Common myeloid progenitor, CD34-positive (primary cell): ENCODE data around the gene PFKL.

Experiments
- CTCF ChIA-PET: fragments of 350-600 bp; sonication (Branson Sonifier 250); formaldehyde crosslinking; loops from one replicate; lab custom pipeline; 2021; ENCODE audit warnings: antibody characterized with exemption; lab: Charles Lee
- POLR2A ChIA-PET: fragments of 350-600 bp; sonication (Branson Sonifier 250); formaldehyde crosslinking; loops from one replicate; lab custom pipeline; 2021; ENCODE audit warnings: antibody characterized with exemption; lab: Charles Lee
- DNase-seq, 3 donors: peaks; one replicate each; pipeline versions ENCODE4 v3.0.0 to v3.0.0-alpha.2; 2013
- H3K27ac ChIP-seq, 2 experiments: 1 replicate in 1 of 2; 2 replicates in 1 of 2; pipeline ENCODE4 v1.7.0; 2013; ENCODE audit warnings: inconsistent platforms in 2 of 2, low read length in 2 of 2, mild to moderate bottlenecking in 2 of 2, low read depth in 1 of 2, moderate library complexity in 1 of 2; ENCODE audit not compliant: severe bottlenecking in 2 of 2, insufficient read depth in 1 of 2, poor library complexity in 1 of 2
- H3K27me3 ChIP-seq, 5 experiments: replicated peaks in 2 of 5; 1 replicate in 3 of 5; 2 replicates in 2 of 5; pipeline versions ENCODE4 v1.6.1 to v1.7.0; 2013; ENCODE audit warnings: low read length in 4 of 5, mild to moderate bottlenecking in 2 of 5, moderate library complexity in 2 of 5, inconsistent platforms in 1 of 5; ENCODE audit not compliant: insufficient read depth in 5 of 5, control insufficient read depth in 4 of 5
- H3K36me3 ChIP-seq, 4 experiments: 1 replicate in 2 of 4; 2 replicates in 2 of 4; pipeline versions ENCODE4 v1.6.1 to v1.7.0; 2013; ENCODE audit warnings: low read length in 3 of 4, control low read depth in 1 of 4, mild to moderate bottlenecking in 1 of 4; ENCODE audit not compliant: control insufficient read depth in 4 of 4, insufficient read depth in 4 of 4
- H3K4me1 ChIP-seq, 4 experiments: 1 replicate in 3 of 4; 2 replicates in 1 of 4; pipeline versions ENCODE4 v1.6.1 to v1.7.1; 2013; ENCODE audit warnings: low read length in 3 of 4, mild to moderate bottlenecking in 3 of 4, control low read depth in 1 of 4, inconsistent platforms in 1 of 4, moderate library complexity in 1 of 4; ENCODE audit not compliant: control insufficient read depth in 4 of 4, insufficient read depth in 4 of 4; ENCODE audit errors: control extremely low read depth in 1 of 4
- H3K4me3 ChIP-seq, 7 experiments: 1 replicate in 4 of 7; 2 replicates in 3 of 7; pipeline versions ENCODE4 v1.5.1 to v1.7.0; 2013; ENCODE audit warnings: mild to moderate bottlenecking in 7 of 7, low read length in 6 of 7, moderate library complexity in 6 of 7, inconsistent platforms in 2 of 7, low read depth in 2 of 7, control low read depth in 1 of 7; ENCODE audit not compliant: insufficient read depth in 4 of 7, control insufficient read depth in 1 of 7; ENCODE audit errors: extremely low read depth in 1 of 7
- H3K9me3 ChIP-seq, 5 experiments: 1 replicate in 4 of 5; 2 replicates in 1 of 5; pipeline versions ENCODE4 v1.6.1 to v1.7.1; 2013; ENCODE audit warnings: low read length in 4 of 5, mild to moderate bottlenecking in 2 of 5, inconsistent platforms in 1 of 5, low read depth in 1 of 5, moderate library complexity in 1 of 5; ENCODE audit not compliant: control insufficient read depth in 4 of 5, insufficient read depth in 2 of 5; ENCODE audit errors: control extremely low read depth in 1 of 5
- WGBS: methylation state at CpG from one replicate; pipeline ENCODE4 v1.1.5; 2013; ENCODE audit not compliant: insufficient coverage; 5-methylcytosine and 5-hydroxymethylcytosine counted together

PFKL gene

DNA sequence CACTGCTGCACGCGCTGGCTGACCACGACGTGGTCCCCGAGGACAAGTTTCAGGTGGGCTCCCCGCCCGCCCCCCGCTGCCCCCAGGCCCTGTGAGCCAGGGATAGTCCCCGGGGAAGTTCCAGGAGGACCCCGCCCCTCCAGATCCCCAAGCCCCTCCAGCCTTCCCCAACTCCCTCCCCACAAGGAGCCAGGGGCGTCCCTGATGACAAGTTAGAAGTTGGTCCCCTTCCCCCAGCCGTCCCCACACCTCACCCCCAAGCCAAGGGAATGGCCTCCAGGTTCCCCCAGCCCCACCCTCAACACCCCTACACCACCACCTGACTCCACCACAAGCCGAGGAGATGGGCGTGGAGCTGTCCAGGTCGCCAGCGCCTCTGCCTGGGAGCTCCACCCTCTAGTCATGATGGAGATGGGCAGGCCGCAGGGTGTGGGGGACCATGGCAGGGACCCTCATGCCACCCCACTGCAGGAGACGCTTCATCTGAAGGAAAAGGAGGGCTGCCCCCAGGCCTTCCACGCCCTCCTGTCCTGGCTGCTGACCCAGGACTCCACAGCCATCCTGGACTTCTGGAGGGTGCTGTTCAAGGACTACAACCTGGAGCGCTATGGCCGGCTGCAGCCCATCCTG, 13.7 kb upstream of the PFKL start:
- H3K27me3 ChIP-seq = no peaks in the 10 kb centered on the region
- CTCF ChIA-PET = interaction anchor here (1.5 to 1.7 kb wide), 2 partner anchors 12 kb away, joined by 6 to 10 read pairs; no protein-coding TSS in a partner anchor
- peaks cover 0 to 22% (median 16%) of the 10 kb centered on the region in 4 experiments for H3K4me1 ChIP-seq
- H3K9me3 ChIP-seq = no peaks in the 10 kb centered on the region
- H3K27ac ChIP-seq = no peak overlapping the region
- no peak for DNase-seq
- POLR2A ChIA-PET = no interaction called here
- H3K4me3 ChIP-seq = peak overlapping the region in 1 of 7 experiments; percentile 38
- H3K36me3 ChIP-seq = no peaks in the 10 kb centered on the region
- 81% methylated on average over 12 of the region's 21 CpGs for WGBS

DNA sequence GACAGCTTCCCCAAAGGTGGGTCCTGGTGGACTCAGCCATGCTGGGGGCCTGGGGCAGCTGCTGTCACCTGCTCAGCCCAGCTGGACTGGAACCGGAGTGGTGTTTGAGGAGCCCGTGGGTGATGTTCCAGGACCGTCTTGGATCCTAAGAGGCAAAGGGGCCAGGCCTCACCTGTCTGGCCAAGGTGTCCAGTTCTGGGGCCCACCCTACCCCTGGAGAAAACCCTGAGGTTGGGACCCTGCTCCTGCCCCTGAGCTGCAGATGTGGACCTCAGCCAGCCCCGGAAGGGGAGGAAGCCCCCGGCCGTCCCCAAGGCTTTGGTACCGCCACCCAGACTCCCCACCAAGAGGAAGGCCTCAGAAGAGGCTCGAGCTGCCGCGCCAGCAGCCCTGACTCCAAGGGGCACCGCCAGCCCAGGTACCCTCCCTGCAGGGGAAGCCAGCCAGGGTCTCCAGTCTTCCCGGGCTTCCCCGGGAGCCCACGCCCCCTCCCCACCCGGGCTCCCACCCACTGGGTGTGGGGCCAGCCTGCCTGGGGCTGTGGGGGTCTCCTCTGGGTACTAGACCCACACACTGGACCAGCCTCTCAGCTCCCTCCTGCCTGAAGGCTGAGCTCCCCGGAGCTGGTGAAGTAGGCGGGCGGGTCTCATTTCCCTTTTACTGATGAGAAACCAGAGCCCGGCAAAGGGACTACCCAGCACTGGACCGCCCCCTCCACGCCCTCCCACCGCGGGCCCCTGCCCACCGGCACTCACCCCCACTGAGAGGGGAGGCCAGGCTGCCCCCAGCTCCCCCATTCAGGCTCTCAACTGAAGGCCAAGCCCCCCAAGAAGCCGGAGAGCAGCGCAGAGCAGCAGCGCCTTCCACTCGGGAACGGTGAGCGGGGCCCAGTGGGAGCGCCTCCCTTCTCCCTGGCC, 12.9 kb upstream of the PFKL start:
- Histone ChIP-seq H3K27me3 (no peaks in the 10 kb centered on the region), H3K4me1 (peaks cover 0 to 22% (median 16%) of the 10 kb centered on the region in 4 experiments), H3K9me3 (no peaks in the 10 kb centered on the region), H3K36me3 (no peaks in the 10 kb centered on the region), H3K4me3 (no peak overlapping the region), H3K27ac (no peak overlapping the region)
- ChIA-PET POLR2A (no interaction called here), CTCF (interaction anchor here (1.5 to 1.7 kb wide), 2 partner anchors 11 to 21 kb away, joined by 4 to 10 read pairs; no protein-coding TSS in a partner anchor)
- no peak for DNase-seq
- 86% methylated on average over 22 of the region's 31 CpGs for WGBS

DNA sequence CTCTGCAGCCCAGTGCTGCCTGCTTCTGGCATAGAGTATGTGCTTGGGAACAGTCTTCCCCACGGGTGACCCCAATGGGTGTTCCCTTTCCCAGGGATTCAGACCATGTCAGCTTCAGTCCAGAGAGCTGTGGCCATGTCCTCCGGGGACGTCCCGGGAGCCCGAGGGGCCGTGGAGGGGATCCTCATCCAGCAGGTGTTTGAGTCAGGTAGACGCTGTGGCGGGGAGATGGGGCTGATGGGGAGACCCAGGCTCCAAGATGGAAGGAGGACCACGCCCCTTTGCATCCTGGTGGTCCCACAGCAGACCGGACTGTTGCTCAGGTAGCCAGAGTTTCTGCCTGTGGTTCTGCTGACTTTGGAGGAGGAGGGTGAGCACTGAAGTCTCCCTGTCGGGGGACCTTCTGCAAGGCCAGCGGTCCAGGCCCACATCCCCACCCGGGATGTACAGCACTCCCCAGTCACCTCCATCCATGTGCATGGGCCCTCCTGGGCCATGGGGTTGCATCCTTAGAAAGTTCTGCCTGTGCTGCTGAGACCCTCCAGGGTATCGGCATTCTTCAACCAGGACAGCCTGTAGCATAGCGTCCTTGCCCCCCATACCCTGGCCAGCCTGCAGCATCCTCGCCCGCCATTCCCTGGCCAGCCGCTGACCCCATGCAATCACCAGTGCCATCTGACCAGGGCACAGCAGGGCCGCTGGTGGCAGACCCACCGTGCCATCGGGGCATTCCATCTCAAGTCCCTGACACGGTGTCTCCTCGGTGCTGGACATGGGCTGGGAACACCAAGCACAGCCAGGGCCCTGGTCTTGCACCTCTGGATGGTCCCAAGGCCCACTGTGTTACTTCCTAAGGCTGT, 11.4 kb upstream of the PFKL start:
- POLR2A ChIA-PET = no interaction called here
- CTCF ChIA-PET = interaction anchor here (1.5 kb wide), 1 partner anchor 22 kb away, joined by 4 read pairs; no protein-coding TSS in a partner anchor
- Histone ChIP-seq H3K9me3 (no peaks in the 10 kb centered on the region), H3K4me1 (peaks cover 0 to 22% (median 16%) of the 10 kb centered on the region in 4 experiments), H3K27ac (no peak overlapping the region), H3K27me3 (no peaks in the 10 kb centered on the region), H3K36me3 (no peaks in the 10 kb centered on the region), H3K4me3 (no peak overlapping the region)
- no peak for DNase-seq
- 98% methylated on average over 19 of the region's 23 CpGs for WGBS

DNA sequence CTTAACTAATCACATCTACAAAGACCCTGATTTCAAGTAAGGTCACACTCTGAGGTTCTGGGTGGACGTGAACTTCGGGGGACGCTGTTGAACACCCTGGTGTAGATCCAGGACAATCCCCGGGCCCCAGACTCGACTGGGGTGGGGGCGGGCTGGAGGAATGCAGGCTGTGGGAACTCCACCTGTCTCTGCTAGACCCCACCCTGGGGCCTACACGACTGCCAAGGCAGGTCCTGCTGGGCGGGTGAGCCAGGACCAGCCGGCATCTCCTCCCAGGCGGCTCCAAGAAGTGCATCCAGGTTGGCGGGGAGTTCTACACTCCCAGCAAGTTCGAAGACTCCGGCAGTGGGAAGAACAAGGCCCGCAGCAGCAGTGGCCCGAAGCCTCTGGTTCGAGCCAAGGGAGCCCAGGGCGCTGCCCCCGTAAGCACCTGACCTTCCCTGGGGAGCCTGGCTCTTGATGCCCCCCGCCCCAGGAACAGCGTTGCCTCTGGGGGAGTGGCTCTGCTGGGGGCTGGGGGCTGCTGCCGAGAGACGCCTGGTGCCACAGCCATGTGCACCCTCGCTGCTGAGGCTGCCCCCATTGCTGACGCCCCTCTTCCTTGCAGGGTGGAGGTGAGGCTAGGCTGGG, 10.4 kb upstream of the PFKL start:
- H3K4me3 ChIP-seq = no peak overlapping the region
- CTCF ChIA-PET = no interaction called here
- WGBS = 94% methylated on average over 23 of the region's 24 CpGs
- no peaks in the 10 kb centered on the region for H3K27me3 ChIP-seq
- no peak for DNase-seq
- no peaks in the 10 kb centered on the region for H3K9me3 ChIP-seq
- no peaks in the 10 kb centered on the region for H3K36me3 ChIP-seq
- no peak overlapping the region for H3K27ac ChIP-seq
- POLR2A ChIA-PET = no interaction called here
- H3K4me1 ChIP-seq = peaks cover 0 to 14% (median 8%) of the 10 kb centered on the region in 4 experiments

DNA sequence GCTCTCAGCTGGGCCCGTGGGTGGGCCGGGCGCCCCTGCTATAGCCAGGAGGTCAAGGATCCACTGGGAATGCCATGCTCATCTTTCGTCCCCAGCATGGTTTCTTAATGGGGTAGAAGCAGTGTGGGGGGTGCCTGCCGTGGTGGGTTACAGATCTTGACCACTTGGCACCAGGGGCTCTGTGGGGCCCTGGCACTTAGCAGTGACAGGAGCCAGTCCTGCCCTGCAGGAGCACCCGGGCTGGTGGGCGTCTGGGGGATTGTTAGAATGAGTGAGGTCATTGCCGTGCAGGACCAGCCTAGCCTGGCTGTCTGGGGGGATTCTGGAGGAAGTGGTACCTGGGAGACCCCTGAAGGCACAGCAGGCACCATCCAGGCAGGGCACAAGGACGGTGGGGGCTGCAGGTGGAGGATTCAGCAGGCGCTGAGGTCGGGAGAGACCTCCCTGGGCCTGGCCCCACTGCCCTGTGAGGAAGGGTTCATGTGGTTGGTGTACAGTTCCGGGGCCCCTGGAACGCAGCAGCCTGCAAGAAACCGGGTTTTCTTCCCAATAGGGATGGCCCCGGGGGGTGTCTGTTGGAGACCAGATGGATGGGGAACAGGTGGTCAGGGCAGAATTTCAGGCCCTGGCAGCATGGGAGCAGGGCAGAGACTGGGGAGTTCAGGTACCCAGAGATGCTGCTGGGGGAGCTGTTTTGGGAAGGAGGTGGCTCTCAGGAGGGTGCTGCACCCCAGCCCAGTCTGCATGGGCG, 9.4 kb upstream of the PFKL start:
- Histone ChIP-seq H3K9me3 (no peaks in the 10 kb centered on the region), H3K27ac (no peak overlapping the region), H3K4me1 (peaks cover 0 to 17% (median 15%) of the 10 kb centered on the region in 4 experiments), H3K4me3 (no peak overlapping the region), H3K27me3 (no peaks in the 10 kb centered on the region), H3K36me3 (no peaks in the 10 kb centered on the region)
- 93% methylated on average over 8 of the region's 16 CpGs for WGBS
- POLR2A ChIA-PET = no interaction called here
- DNase-seq = no peak
- CTCF ChIA-PET = no interaction called here
